Fibroblast of skin of right quadriceps (primary cell): ENCODE results near the gene AP2A2.

Experiments
- DNase-seq: peaks from one replicate; pipeline ENCODE4 v3.0.0-alpha.2; 2013

AP2A2 gene

GRCh38 chr11:899724-900123 lies 25.9 kb upstream of the AP2A2 start:
- no peak for DNase-seq

DNA sequence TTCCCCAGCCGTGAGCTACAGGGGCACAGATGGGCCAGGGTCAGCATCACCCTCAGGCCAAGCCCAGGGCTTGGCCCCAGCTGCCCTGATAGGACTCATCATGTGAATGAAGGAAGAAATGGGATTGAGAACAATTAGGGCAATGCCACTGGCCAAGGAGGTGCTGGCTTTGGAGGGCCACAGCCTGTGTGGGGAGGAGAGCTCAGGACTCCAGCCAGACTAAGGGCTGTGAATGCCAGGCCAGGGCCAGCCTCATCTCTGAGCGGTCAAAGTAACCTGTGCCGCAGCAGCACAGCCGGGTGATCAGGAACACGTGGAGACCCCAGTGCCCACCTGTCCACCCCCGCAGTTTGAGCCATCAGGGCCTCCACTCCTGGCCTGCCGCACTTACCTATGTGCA lies 25.1 kb upstream of the AP2A2 start:
- no peak for DNase-seq

DNA sequence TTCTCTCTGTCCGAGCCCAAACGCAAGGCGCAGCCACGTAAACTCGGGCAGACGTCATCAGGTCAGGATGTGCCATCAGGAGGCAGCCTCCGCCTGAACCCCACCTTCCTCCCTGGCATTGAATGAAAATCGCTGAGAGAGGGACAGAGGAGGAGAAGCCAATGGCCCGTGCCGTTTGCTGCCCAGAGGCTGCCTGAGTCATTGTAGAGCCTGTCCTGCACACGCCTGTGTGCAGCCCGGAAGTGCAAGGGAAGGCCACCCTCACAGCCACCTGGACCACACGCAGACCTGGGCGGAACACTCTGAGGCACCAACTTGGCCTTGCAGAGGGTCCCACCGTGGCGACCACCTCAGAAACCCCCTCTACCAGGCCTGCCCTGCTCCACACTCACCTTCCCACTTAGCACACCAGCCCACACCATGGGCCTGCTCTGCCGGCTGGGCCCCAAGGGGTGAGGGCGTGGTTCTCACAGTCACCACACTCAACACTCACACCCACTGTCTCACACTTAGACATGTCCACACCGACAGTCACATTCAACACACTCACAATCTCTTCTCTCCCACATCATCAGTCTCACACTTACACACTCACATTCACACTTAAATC lies 24.1 kb upstream of the AP2A2 start:
- no peak for DNase-seq

DNA sequence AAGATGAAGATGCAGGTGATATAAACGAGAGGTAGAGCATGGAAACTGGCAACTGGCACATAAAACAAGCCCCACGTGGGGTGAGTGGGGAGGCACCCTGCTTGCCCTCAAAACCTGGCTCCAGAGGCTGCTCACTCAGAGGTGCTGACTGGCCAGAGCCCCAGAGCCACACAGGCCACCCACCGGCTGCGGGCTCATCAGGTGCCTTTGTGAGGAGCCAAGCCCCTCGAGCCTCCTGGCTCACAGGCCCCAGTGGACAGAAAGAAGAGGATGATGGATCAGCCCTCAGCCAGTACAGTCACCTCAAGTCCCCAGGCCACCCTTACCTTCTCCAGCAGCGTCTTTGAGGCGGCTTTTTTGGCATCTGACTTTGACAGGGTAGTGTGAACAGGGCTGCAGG lies 21.3 kb upstream of the AP2A2 start:
- DNase-seq: no peak

DNA sequence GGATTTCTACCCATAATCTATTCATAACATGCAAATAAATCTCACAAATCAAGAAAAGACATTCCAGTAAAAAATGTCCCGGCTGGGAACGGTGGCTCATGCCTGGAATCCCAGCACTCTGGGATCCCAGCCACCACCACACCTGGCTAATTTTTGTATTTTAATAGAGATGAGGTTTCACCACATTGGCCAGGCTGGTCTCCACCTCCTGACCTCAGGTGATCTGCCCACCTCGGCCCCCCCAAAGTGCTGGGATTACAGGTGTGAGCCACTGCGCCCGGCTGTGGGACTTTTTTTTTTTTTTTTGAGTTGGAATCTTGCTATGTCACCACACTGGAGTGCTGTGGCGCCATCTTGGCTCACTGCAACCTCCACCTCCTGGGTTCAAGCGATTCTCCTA lies 19.7 kb upstream of the AP2A2 start:
- no peak for DNase-seq

- no peak for DNase-seq
These were observed 18.0 kb upstream of the AP2A2 start for GRCh38 chr11:907668-908067.

GRCh38 chr11:908273-908672 lies 17.4 kb upstream of the AP2A2 start:
- no peak for DNase-seq

GRCh38 chr11:909406-909805 lies 16.3 kb upstream of the AP2A2 start:
- DNase-seq: no peak

DNA sequence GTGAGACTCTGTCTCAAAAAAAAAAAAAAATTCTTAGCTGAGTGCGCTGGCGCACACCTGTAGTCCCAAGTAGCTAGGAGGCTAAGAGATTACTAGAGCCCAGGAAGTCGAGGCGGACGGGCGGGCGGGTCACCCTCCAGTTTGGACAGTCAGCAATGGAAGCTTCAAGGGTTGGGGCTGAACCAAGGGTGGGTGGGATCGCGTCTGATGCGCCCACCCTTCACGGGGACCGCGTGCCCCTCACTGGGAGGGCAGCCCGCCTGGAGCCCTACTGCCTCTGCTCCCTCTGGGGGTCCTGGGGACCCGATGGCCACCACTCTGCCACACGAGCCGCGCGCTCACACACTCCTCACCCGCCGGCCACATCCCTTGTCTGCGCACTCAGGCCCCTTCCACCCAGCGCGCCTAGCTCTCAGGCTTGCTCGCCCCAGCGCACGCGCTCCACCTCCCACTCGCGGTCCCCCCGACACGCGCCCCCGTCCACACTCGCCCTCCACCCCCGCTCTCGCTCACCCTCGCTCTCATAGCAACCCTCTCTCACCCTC lies 15.6 kb upstream of the AP2A2 start:
- DNase-seq: no peak

GRCh38 chr11:910589-911030 lies 15.1 kb upstream of the AP2A2 start, which contains the start of gene CHID1:
Gene CHID1, minus strand, starts transcription at chr11:910810. Its CDS starts 5,994 bp downstream, at chr11:904816.
- peak; percentile 79 for DNase-seq

- peak; percentile 74 for DNase-seq
These were observed 14.4 kb upstream of the AP2A2 start for GRCh38 chr11:911031-911889.

DNA sequence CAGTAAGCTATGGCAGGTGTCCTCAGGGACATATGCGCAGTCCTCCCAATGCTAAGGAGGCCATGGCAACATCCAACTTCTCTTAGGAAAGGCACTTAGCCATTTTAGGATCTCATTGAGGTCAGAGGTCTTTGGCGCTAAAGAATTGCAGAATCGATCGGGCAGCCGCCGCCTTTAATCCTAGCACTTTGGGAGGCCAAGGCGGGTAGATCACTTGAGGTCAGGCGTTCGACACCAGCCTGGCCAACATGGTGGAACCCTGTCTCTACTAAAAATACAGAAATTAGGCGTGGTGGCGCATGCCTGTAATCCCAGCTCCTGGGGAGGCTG lies 13.8 kb upstream of the AP2A2 start:
- no peak for DNase-seq

DNA sequence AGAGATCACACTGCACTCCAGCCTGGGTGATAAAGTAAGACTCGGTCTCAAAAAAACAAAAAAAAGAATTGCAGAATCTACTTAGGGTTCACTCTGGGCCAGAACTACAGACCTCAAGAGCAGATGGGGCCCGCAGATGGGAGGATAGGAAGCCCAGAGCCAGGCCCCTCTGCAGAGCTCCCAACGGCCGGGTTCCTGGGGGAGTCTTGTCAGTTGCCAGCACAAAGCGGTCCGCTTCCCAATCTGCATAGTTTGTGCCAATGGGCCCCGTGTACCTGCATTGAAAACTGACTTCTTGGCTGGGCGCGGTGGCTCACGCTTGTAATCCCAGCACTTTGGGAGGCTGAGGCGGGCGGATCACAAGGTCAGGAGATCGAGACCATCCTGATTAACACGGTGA lies 13.4 kb upstream of the AP2A2 start:
- no peak for DNase-seq

- DNase-seq: no peak
These were observed 12.6 kb upstream of the AP2A2 start for GRCh38 chr11:913043-913442.

DNA sequence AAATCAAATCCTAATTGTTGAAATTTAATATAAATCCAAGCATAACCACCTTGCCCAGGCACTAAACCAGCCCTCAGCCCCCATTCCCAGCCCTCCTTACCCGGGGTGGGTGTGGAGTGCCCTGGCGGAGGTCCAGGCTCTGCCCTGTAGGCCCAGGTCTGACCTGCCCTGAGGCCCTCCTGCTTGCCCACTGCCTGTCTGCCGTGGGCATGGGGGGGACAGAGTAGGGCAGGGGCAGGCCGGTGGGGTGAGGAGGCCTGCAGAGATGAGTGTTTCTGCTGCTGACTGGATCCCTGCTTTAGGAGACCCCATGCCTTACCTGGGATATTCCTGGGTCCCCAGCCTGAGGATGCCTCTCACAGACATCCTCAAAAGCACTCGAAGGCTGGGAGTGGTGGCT lies 11.5 kb upstream of the AP2A2 start:
- DNase-seq: no peak

GRCh38 chr11:914747-915501 lies 10.7 kb upstream of the AP2A2 start:
- no peak for DNase-seq

- DNase-seq: no peak
These were observed 8.2 kb upstream of the AP2A2 start for GRCh38 chr11:917426-917825.

- no peak for DNase-seq
These were observed 3.6 kb upstream of the AP2A2 start for GRCh38 chr11:921921-922678.

DNA sequence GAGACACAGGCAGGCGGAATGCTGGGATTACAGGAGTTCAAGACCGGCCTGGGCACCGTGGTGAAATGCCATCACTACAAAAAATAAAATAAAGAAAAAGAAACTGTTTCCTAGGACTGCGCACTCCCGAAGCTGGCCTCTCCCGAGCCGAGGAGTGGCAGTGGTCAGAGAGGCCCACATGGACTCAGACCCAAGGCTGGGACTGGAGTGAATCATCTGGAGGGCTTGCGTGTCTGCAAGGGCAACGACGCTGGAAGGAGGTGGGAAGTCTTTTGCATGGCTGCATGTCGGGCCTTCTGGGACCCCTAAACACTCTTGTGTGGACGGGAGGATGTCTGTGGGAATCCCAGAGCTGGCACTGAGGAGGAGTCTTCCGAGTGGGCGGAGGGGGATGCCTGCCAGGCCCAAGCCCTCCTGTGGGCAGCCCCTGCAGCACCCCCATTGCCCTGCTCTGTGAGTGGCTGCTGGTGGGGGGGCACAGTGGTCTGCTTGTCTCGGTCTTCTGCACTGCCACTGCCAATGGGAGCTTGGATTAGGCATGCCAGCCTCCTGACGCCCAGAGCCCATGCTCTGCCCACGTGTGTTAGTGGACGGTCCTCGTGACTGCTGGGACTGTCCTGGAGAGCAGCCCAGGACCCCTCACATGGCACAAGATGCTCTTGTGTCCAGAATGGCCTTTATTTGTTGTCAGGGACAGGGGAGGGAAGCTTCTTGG lies 1.8 kb upstream of the AP2A2 start:
- DNase-seq: no peak

DNA sequence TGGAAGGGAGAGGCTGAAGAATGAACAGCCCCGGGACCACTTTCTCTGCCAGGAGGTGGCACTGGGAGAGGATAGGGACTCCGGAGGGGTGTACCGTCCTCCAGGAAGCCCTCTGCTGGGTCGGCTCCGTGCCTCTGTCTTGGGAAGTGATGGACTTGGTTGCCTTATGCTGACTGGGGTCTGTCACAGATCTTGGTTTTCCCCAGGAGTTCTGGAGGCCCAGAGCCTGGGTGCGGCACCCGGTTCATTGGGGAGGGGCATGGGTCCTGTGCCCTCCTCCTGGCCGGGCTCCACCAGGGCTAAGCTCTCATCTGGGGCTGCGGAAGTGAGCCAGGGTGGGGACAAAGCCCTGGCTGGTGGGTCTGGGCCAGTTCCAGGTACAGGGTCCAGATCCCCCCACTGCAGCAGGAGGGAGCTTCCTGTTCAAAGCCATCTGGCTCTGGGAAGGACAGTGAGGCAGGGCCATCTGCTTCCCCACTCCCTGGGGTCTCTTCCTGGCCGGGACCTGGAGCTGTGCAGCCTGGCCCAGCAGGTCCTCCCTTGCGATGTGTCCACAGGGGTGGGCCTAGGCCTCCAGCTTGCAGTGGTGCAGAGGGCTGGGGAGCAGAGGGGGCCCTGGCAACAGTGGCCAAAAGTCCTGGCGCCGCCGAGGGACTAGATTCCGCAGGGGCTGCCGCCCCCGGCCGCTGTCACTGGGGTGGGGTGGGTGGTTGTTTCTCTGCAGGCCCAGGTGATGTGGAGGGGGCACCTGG lies 1.1 kb upstream of the AP2A2 start:
- DNase-seq: no peak

- no peak for DNase-seq
These were observed 543 bp upstream of the AP2A2 start for GRCh38 chr11:925158-925495.
